CMK (cell line): ENCODE measurements around the gene KCNIP4.

Experiments used
- DNase-seq: peaks from one replicate; pipeline ENCODE4 v3.0.0-alpha.2; 2010; ENCODE audit warnings: low read depth

Gene KCNIP4

GRCh38 chr4:21763855-21764254 lies 184.7 kb downstream of the KCNIP4 start:
- DNase-seq, result no peak

GRCh38 chr4:21757248-21757647 lies 191.3 kb downstream of the KCNIP4 start:
- no peak for DNase-seq

GRCh38 chr4:21753084-21753760 lies 195.3 kb downstream of the KCNIP4 start:
- no peak for DNase-seq

- DNase-seq, result no peak
Observed at GRCh38 chr4:21752616-21753015, 196.0 kb downstream of the KCNIP4 start.

GRCh38 chr4:21749924-21750323 lies 198.6 kb downstream of the KCNIP4 start:
- no peak for DNase-seq

GRCh38 chr4:21749412-21749811 lies 199.2 kb downstream of the KCNIP4 start:
- no peak for DNase-seq

GRCh38 chr4:21744046-21744445 lies 204.5 kb downstream of the KCNIP4 start:
- DNase-seq, result no peak

GRCh38 chr4:21742326-21742725 lies 206.2 kb downstream of the KCNIP4 start:
- DNase-seq, result no peak

GRCh38 chr4:21738821-21739220 lies 209.8 kb downstream of the KCNIP4 start:
- no peak for DNase-seq

GRCh38 chr4:21735866-21736265 lies 212.7 kb downstream of the KCNIP4 start:
- DNase-seq, result no peak

GRCh38 chr4:21733894-21734630 lies 214.5 kb downstream of the KCNIP4 start:
- no peak for DNase-seq

GRCh38 chr4:21728304-21728703 lies 220.3 kb downstream of the KCNIP4 start:
- DNase-seq, result no peak

- no peak for DNase-seq
Observed at GRCh38 chr4:21726255-21726815, 222.2 kb downstream of the KCNIP4 start.

GRCh38 chr4:21722157-21722839 lies 226.3 kb downstream of the KCNIP4 start:
- DNase-seq, result no peak

- DNase-seq, result no peak
Observed at GRCh38 chr4:21716531-21716930, 232.0 kb downstream of the KCNIP4 start.

- no peak for DNase-seq
Observed at GRCh38 chr4:21710179-21710835, 238.3 kb downstream of the KCNIP4 start.

- DNase-seq, result no peak
Observed at GRCh38 chr4:21709761-21710160, 238.8 kb downstream of the KCNIP4 start.

GRCh38 chr4:21709031-21709430 lies 239.5 kb downstream of the KCNIP4 start:
- DNase-seq, result no peak

GRCh38 chr4:21699446-21699845 lies 249.1 kb downstream of the KCNIP4 start:
- no peak for DNase-seq

GRCh38 chr4:21697583-21697982 lies 251.0 kb downstream of the KCNIP4 start:
- DNase-seq, result no peak

- DNase-seq, result no peak
Observed at GRCh38 chr4:21695141-21695540, 253.4 kb downstream of the KCNIP4 start.

- DNase-seq, result no peak
Observed at GRCh38 chr4:21692241-21692640, 256.3 kb downstream of the KCNIP4 start.
